ENCODE measurements around the gene PRDM15. TPM values are rescaled to one million over a fixed set of nuclear protein-coding genes. Genes with fewer than 3 reads are reported as not detected.

PRDM15 gene
- total RNA-seq, 2 donors from 2014 or later = 12.1 to 14.6 TPM

DNA sequence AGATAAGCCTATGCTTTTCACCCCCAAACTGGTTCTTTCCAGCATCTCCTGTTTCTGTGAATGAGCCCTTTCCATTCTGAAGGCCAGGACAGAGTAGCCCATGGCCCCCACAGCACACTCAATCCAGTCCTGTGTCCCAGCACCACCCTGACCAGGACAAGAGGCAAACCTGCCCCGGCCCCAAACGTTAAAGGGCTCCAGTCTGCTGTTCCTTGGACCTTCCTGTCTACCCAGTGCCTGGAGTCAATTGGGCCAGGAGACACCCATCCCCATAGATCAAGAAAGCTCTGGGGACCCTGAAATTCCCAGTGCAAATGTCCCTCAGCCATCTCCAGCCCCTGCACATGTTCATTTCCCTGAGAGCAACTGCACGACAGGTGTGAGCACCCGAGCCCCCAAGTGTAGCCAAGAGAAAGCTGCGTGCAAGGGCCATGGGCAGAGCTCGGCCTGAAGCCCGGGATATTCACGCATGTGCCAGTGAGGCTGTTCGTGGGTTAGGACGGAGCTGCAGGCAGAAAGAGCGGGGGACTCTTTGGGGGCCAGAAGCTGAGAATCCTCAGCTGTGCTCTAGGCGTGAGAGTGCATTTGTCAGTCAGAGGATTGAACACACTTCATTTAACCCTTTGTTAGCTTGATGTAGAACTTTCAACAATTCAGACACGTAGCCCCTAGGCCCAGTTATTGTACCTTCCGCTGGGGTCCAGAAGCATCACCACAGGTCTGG lies 108.1 kb downstream of the PRDM15 start:
- peaks cover 0 to 3% of the 10 kb centered on the region in 2 donors for H3K36me3 Mint-ChIP-seq (ENCODE audit: insufficient read depth in 2 of 2)
- H3K9me3 Mint-ChIP-seq = no peaks in the 10 kb centered on the region
- ATAC-seq (replicated peaks in 1 of 2) = no peak
- peaks cover 75% of the 10 kb centered on the region for H3K27me3 Mint-ChIP-seq (ENCODE audit: low read depth)
- H3K4me1 Mint-ChIP-seq (ENCODE audit: low read depth) = peaks cover 23% of the 10 kb centered on the region
- DNase-seq = no peak
- H3K27ac Mint-ChIP-seq = no peak overlapping the region
- no peak overlapping the region for H3K4me3 Mint-ChIP-seq

GRCh38 chr21:41769933-41770332 lies 109.2 kb downstream of the PRDM15 start:
- H3K4me1 Mint-ChIP-seq (ENCODE audit: low read depth) = peaks cover 26% of the 10 kb centered on the region
- ATAC-seq (replicated peaks in 1 of 2) (no peak), DNase-seq (no peak)
- H3K27ac Mint-ChIP-seq = no peak overlapping the region
- no peaks in the 10 kb centered on the region for H3K9me3 Mint-ChIP-seq
- no peak overlapping the region for H3K4me3 Mint-ChIP-seq
- peaks cover 73% of the 10 kb centered on the region for H3K27me3 Mint-ChIP-seq (ENCODE audit: low read depth)
- peaks cover 0 to 3% of the 10 kb centered on the region in 2 donors for H3K36me3 Mint-ChIP-seq (ENCODE audit: insufficient read depth in 2 of 2)

- Mint-ChIP-seq H3K4me3 (no peak overlapping the region), H3K36me3 (ENCODE audit: insufficient read depth in 2 of 2) (peaks cover 0 to 3% of the 10 kb centered on the region in 2 donors)
- ATAC-seq (replicated peaks in 1 of 2) = no peak
These were observed 109.6 kb downstream of the PRDM15 start for GRCh38 chr21:41769521-41769920.

GRCh38 chr21:41769111-41769510 lies 110.0 kb downstream of the PRDM15 start:
- no peak overlapping the region for H3K27ac Mint-ChIP-seq
- H3K9me3 Mint-ChIP-seq = no peaks in the 10 kb centered on the region
- peaks cover 64% of the 10 kb centered on the region for H3K27me3 Mint-ChIP-seq (ENCODE audit: low read depth)
- H3K36me3 Mint-ChIP-seq (ENCODE audit: insufficient read depth in 2 of 2) = peaks cover 0 to 3% of the 10 kb centered on the region in 2 donors
- DNase-seq = no peak
- peaks cover 26% of the 10 kb centered on the region for H3K4me1 Mint-ChIP-seq (ENCODE audit: low read depth)
- ATAC-seq (replicated peaks in 1 of 2) = no peak
- peak overlapping the region; percentile 88 to 97 for H3K4me3 Mint-ChIP-seq

More at GRCh38 chr21:41769521-41769920, 109.6 kb downstream of the PRDM15 start:
- Mint-ChIP-seq H3K9me3 (no peaks in the 10 kb centered on the region), H3K4me1 (ENCODE audit: low read depth) (peaks cover 26% of the 10 kb centered on the region), H3K27me3 (ENCODE audit: low read depth) (peaks cover 68% of the 10 kb centered on the region), H3K27ac (no peak overlapping the region)
- DNase-seq = no peak

- Mint-ChIP-seq H3K27me3 (ENCODE audit: low read depth) (peaks cover 63% of the 10 kb centered on the region), H3K4me1 (ENCODE audit: low read depth) (peaks cover 26% of the 10 kb centered on the region), H3K36me3 (ENCODE audit: insufficient read depth in 2 of 2) (peaks cover 0 to 3% of the 10 kb centered on the region in 2 donors), H3K27ac (no peak overlapping the region), H3K4me3 (peak overlapping the region; percentile 88 to 97), H3K9me3 (no peaks in the 10 kb centered on the region)
- ATAC-seq (replicated peaks in 1 of 2) = peak; percentile 33 to 41
- DNase-seq = peak; percentile 19 to 31
These were observed 110.6 kb downstream of the PRDM15 start for GRCh38 chr21:41768437-41769042.

- ATAC-seq (replicated peaks in 1 of 2) (no peak), DNase-seq (peak in 1 of 2 donors; percentile 20)
- Mint-ChIP-seq H3K27ac (peak overlapping the region; percentile 87), H3K4me1 (ENCODE audit: low read depth) (peaks cover 26% of the 10 kb centered on the region), H3K4me3 (peak overlapping the region; percentile 88 to 97), H3K9me3 (no peaks in the 10 kb centered on the region), H3K36me3 (ENCODE audit: insufficient read depth in 2 of 2) (peaks cover 0 to 3% of the 10 kb centered on the region in 2 donors), H3K27me3 (ENCODE audit: low read depth) (peaks cover 63% of the 10 kb centered on the region)
These were observed 111.3 kb downstream of the PRDM15 start for GRCh38 chr21:41767606-41768436.

- Mint-ChIP-seq H3K36me3 (ENCODE audit: insufficient read depth in 2 of 2) (peaks cover 0 to 3% of the 10 kb centered on the region in 2 donors), H3K27me3 (ENCODE audit: low read depth) (peaks cover 65% of the 10 kb centered on the region), H3K9me3 (no peaks in the 10 kb centered on the region), H3K27ac (peak within 1 kb of the TSS; percentile 87), H3K4me1 (ENCODE audit: low read depth) (peaks cover 30% of the 10 kb centered on the region), H3K4me3 (peak within 1 kb of the TSS; percentile 88 to 97)
- DNase-seq = peak; percentile 69 to 72
- ATAC-seq (replicated peaks in 1 of 2) = peak; percentile 87 to 88
These were observed 112.1 kb downstream of the PRDM15 start, which contains the start of gene RIPK4 for GRCh38 chr21:41766883-41767605. TSS of gene RIPK4 (minus strand) at chr21:41767052. CDS start at chr21:41767041, 11 bp downstream.

DNA sequence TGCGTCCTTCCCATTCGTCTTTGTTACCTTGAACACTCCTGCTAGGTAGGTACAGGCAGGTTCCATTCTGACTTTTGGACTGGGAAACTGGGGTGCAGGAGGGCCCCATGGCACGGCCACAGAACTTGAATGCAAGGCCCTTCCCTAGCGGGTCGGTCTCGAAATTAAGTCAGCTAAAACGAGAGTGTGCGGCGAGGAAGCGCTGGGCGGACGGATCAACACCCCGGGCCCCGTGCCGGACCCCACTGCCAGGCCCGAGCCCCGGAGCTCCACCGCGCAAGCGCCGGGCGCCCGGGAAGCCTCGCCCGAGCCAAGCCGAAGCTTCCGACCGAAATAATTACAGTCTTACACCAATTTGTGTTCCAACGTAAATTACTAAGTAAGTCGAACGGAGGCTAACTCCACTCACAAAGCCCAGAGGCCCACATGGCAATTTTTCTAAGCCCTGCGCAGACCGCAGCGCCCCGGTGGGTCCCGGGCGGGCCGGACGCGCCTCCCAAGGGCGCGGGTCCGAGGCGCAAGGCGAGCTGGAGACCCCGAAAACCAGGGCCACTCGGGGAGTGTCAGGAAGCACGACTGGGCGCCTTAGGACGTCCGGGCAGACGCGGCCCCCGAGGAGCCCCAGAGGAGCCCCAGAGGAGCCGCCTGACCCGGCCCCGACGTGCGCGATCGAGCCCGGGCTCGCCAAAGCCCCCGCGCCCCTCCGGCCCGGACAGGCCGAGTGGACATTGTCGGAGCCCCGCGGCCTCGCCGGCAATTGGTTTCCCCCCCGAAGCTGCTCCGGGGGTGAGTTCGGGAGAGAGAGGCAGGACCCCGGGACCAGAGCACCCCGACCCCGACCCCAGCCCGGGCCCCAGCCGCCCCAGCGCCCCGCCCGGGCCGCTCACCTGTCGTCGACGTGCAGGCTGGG lies 112.9 kb downstream of the PRDM15 start:
- peak; percentile 5 to 14 for ATAC-seq (replicated peaks in 1 of 2)
- H3K27ac Mint-ChIP-seq = no peak overlapping the region
- H3K4me3 Mint-ChIP-seq = peak overlapping the region; percentile 88 to 97
- H3K4me1 Mint-ChIP-seq (ENCODE audit: low read depth) = peaks cover 38% of the 10 kb centered on the region
- DNase-seq = no peak
- peaks cover 0 to 3% of the 10 kb centered on the region in 2 donors for H3K36me3 Mint-ChIP-seq (ENCODE audit: insufficient read depth in 2 of 2)
- H3K27me3 Mint-ChIP-seq (ENCODE audit: low read depth) = peaks cover 74% of the 10 kb centered on the region
- H3K9me3 Mint-ChIP-seq = no peaks in the 10 kb centered on the region

- H3K36me3 Mint-ChIP-seq (ENCODE audit: insufficient read depth in 2 of 2) = peaks cover 0 to 3% of the 10 kb centered on the region in 2 donors
- no peaks in the 10 kb centered on the region for H3K9me3 Mint-ChIP-seq
- peak overlapping the region; percentile 34 to 70 for H3K4me3 Mint-ChIP-seq
- DNase-seq (no peak), ATAC-seq (replicated peaks in 1 of 2) (no peak)
- peaks cover 76% of the 10 kb centered on the region for H3K27me3 Mint-ChIP-seq (ENCODE audit: low read depth)
- H3K4me1 Mint-ChIP-seq (ENCODE audit: low read depth) = peaks cover 43% of the 10 kb centered on the region
- H3K27ac Mint-ChIP-seq = no peak overlapping the region
These were observed 113.7 kb downstream of the PRDM15 start for GRCh38 chr21:41765420-41765821.

- Mint-ChIP-seq H3K4me3 (peak overlapping the region in 1 of 2 donors; percentile 70), H3K9me3 (no peaks in the 10 kb centered on the region), H3K36me3 (ENCODE audit: insufficient read depth in 2 of 2) (peaks cover 0 to 3% of the 10 kb centered on the region in 2 donors), H3K4me1 (ENCODE audit: low read depth) (peaks cover 43% of the 10 kb centered on the region), H3K27ac (no peak overlapping the region), H3K27me3 (ENCODE audit: low read depth) (peaks cover 76% of the 10 kb centered on the region)
- DNase-seq (no peak), ATAC-seq (replicated peaks in 1 of 2) (no peak)
These were observed 114.4 kb downstream of the PRDM15 start for GRCh38 chr21:41764558-41765419.

DNA sequence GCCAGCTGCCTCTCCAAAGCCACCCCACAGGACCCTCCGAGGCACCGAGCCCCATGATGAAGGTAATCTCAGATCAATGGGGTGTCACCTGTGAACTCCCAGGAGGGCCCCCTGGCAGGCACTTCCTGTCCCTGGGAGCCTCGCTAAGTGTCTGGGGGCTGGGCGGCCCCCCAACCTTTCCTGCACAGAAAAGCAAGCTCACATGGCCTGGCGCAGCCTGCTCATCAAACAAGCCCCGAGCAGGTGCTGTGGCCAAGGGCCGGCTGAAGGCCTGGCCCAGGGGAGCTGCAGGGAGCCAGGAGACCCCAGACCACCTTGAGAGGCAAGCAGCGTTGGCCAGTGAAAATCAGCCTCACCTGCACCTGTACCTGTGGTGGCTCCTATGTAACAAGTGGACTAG lies 115.1 kb downstream of the PRDM15 start:
- Mint-ChIP-seq H3K27ac (no peak overlapping the region), H3K36me3 (ENCODE audit: insufficient read depth in 2 of 2) (peaks cover 0 to 3% of the 10 kb centered on the region in 2 donors), H3K4me1 (ENCODE audit: low read depth) (peaks cover 41% of the 10 kb centered on the region), H3K27me3 (ENCODE audit: low read depth) (peaks cover 73% of the 10 kb centered on the region), H3K9me3 (no peaks in the 10 kb centered on the region), H3K4me3 (no peak overlapping the region)
- ATAC-seq (replicated peaks in 1 of 2) (no peak), DNase-seq (no peak)
